Tibial nerve (tissue), 4 donors: Measurements from ENCODE around the gene FKTN.

Experiments used
- CTCF ChIP-seq, 5 experiments: fragments of 200-600 bp in 3 of 5; fragments of 450-650 bp in 2 of 5; sonication (generic) in 3 of 5; IDR thresholded peaks; one replicate each; pipeline ENCODE4 v1.5.1; 2016 to 2019; ENCODE audit warnings: antibody characterized with exemption in 5 of 5, mild to moderate bottlenecking in 3 of 5, moderate library complexity in 2 of 5
- EP300 ChIP-seq, 2 donors: sonication (generic); formaldehyde crosslinking; IDR thresholded peaks; one replicate each; pipeline ENCODE4 v1.6.1; 2017; ENCODE audit warnings: antibody characterized with exemption in 2 of 2, mild to moderate bottlenecking in 1 of 2

GRCh38 chr9:105676351-105676923, 118.5 kb downstream of the FKTN start:
- TF ChIP-seq CTCF (IDR thresholded peaks at IDR 0.05) (no peak), EP300 (IDR thresholded peaks at IDR 0.05) (no peak)
